GM12891 (cell line): Measurements from ENCODE around the gene CSH1.
"Not testable (repeated sequence)": the region's sequence is repeated elsewhere in the genome, so short reads cannot be mapped to it uniquely, and the experiment has no call there.

Source experiments
- DNase-seq: peaks from one replicate; pipeline ENCODE4 v3.0.0; 2011; ENCODE audit warnings: low spot score; ENCODE audit not compliant: insufficient read length
- FAIRE-seq: peaks from 2 replicates; lab custom pipeline; 2011; peaks lifted over from hg19 to GRCh38; lab: Jason Lieb, UNC
- PAX5 ChIP-seq: IDR thresholded peaks from 2 replicates; pipeline ENCODE4 v1.6.1; 2011; ENCODE audit warnings: low read length, moderate library complexity, mild to moderate bottlenecking; ENCODE audit not compliant: insufficient read depth, severe bottlenecking
- POLR2A ChIP-seq: IDR thresholded peaks from 2 replicates; pipeline ENCODE4 v1.6.1; 2011; ENCODE audit warnings: low read depth, low read length, control low read depth
- POLR2AphosphoS5 ChIP-seq: IDR thresholded peaks from 2 replicates; pipeline ENCODE4 v1.6.1; 2011; ENCODE audit warnings: low read depth, low read length, control low read depth
- POU2F2 ChIP-seq: IDR thresholded peaks from 2 replicates; pipeline ENCODE4 v1.6.1; 2011; ENCODE audit warnings: low read depth, mild to moderate bottlenecking, control low read depth, low read length, moderate library complexity
- SPI1 ChIP-seq: IDR thresholded peaks from 2 replicates; pipeline ENCODE4 v1.6.1; 2011; ENCODE audit warnings: low read depth, low read length, control low read depth
- TAF1 ChIP-seq: IDR thresholded peaks from 2 replicates; pipeline ENCODE4 v1.6.1; 2011; ENCODE audit warnings: low read depth, low read length, control low read depth

The CSH1 gene

GRCh38 chr17:63870292-63870665 is 26.1 kb downstream of the CSH1 start:
- not testable (repeated sequence) for FAIRE-seq, DNase-seq

- DNase-seq, FAIRE-seq: not testable (repeated sequence)
These were observed 26.7 kb downstream of the CSH1 start for GRCh38 chr17:63869491-63870291.

- not testable (repeated sequence) for FAIRE-seq, DNase-seq
These were observed 29.7 kb downstream of the CSH1 start for GRCh38 chr17:63866625-63867024.

- TF ChIP-seq POU2F2 (no peak), SPI1 (no peak), TAF1 (no peak), POLR2A (no peak), PAX5 (no peak)
- no peak for DNase-seq
- no peak for FAIRE-seq
These were observed 37.1 kb downstream of the CSH1 start for GRCh38 chr17:63859257-63859656.

GRCh38 chr17:63856425-63856824 is 39.9 kb downstream of the CSH1 start:
- DNase-seq, FAIRE-seq: not testable (repeated sequence)

- DNase-seq (no peak), FAIRE-seq (no peak)
- no peak for TF ChIP-seq POU2F2
These were observed 41.2 kb downstream of the CSH1 start for GRCh38 chr17:63855185-63855584.

- FAIRE-seq (no peak), DNase-seq (no peak)
- TF ChIP-seq POU2F2 (no peak), TAF1 (no peak), POLR2AphosphoS5 (no peak), POLR2A (no peak), PAX5 (no peak), SPI1 (no peak)
These were observed 41.7 kb downstream of the CSH1 start for GRCh38 chr17:63854709-63855108.

GRCh38 chr17:63853260-63853659 is 43.1 kb downstream of the CSH1 start:
- FAIRE-seq (no peak), DNase-seq (no peak)
- no peak for TF ChIP-seq SPI1
- no peak for TF ChIP-seq POLR2AphosphoS5
- TF ChIP-seq PAX5, result no peak
- no peak for TF ChIP-seq POU2F2
- no peak for TF ChIP-seq POLR2A
- TF ChIP-seq TAF1, result no peak

- DNase-seq (no peak), FAIRE-seq (no peak)
- TF ChIP-seq PAX5 (no peak), POLR2AphosphoS5 (no peak)
These were observed 46.0 kb downstream of the CSH1 start for GRCh38 chr17:63850401-63850800.

- peak; percentile 74; the same call in 1 of the 2 replicates for TF ChIP-seq POU2F2
- TF ChIP-seq TAF1, result no peak
- peak; percentile 59 for TF ChIP-seq PAX5
- no peak for TF ChIP-seq POLR2AphosphoS5
- TF ChIP-seq SPI1, result no peak
- TF ChIP-seq POLR2A, result no peak
- FAIRE-seq (peak; percentile 91), DNase-seq (peak; percentile 97)
These were observed 47.3 kb downstream of the CSH1 start for GRCh38 chr17:63848834-63849689.

- DNase-seq, result no peak
- no peak for TF ChIP-seq POU2F2
- no peak for TF ChIP-seq PAX5
- TF ChIP-seq POLR2A, result no peak
- no peak for FAIRE-seq
These were observed 48.7 kb downstream of the CSH1 start for GRCh38 chr17:63847525-63848249.
